Measurements from ENCODE around the gene CACNB3. TPM values are rescaled to one million over a fixed set of nuclear protein-coding genes. Genes with fewer than 3 reads are reported as not detected.
A peak's percentile ranks its signal among the peaks of the same experiment; 100 is the strongest.

CACNB3 gene
- total RNA-seq, 1 donor from 2014 or later, result 24.1 TPM

- ATAC-seq (peak; percentile 56), DNase-seq (ENCODE audit: low spot score) (no peak)
- intact Hi-C loops (cut with DNase I), result no loop called here
These were observed 30.3 kb upstream of the CACNB3 start for GRCh38 chr12:48787791-48788523.

- ATAC-seq, result peak; percentile 31
- intact Hi-C loops (cut with DNase I), result no loop called here
These were observed 29.8 kb upstream of the CACNB3 start for GRCh38 chr12:48788524-48788853.

GRCh38 chr12:48788854-48789775 lies 29.2 kb upstream of the CACNB3 start, which contains the start of gene ADCY6:
TSS of gene ADCY6 (minus strand) at chr12:48789089. CDS start at chr12:48783434, 5,655 bp downstream.
- DNase-seq (ENCODE audit: low spot score) (peak; percentile 90), ATAC-seq (peak; percentile 87)

More at GRCh38 chr12:48788524-48788853, 29.8 kb upstream of the CACNB3 start:
- DNase-seq (ENCODE audit: low spot score), result no peak

GRCh38 chr12:48789858-48790326 lies 28.4 kb upstream of the CACNB3 start:
- DNase-seq (ENCODE audit: low spot score), result no peak
- intact Hi-C loops (cut with DNase I), result no loop called here
- no peak for ATAC-seq

More at GRCh38 chr12:48788854-48789775, 29.2 kb upstream of the CACNB3 start, which contains the start of gene ADCY6:
- intact Hi-C loops (cut with DNase I), result no loop called here

- intact Hi-C loops (cut with DNase I), result no loop called here
- DNase-seq (ENCODE audit: low spot score), result no peak
- ATAC-seq, result no peak
These were observed 24.6 kb upstream of the CACNB3 start for GRCh38 chr12:48793696-48794095.

GRCh38 chr12:48794870-48795269 lies 23.4 kb upstream of the CACNB3 start:
- DNase-seq (ENCODE audit: low spot score), result no peak
- ATAC-seq, result no peak
- intact Hi-C loops (cut with DNase I), result loop anchor here (5.0 kb wide), 1 partner anchor 43 kb away; no protein-coding TSS in a partner anchor

GRCh38 chr12:48795550-48796455 lies 22.5 kb upstream of the CACNB3 start:
- peak; percentile 92 for ATAC-seq
- peak; percentile 83 for DNase-seq (ENCODE audit: low spot score)

GRCh38 chr12:48796976-48797375 lies 21.3 kb upstream of the CACNB3 start:
- DNase-seq (ENCODE audit: low spot score) (no peak), ATAC-seq (no peak)
- intact Hi-C loops (cut with DNase I), result loop anchor here (5.0 kb wide), 1 partner anchor 45 kb away; no protein-coding TSS in a partner anchor

More at GRCh38 chr12:48795550-48796455, 22.5 kb upstream of the CACNB3 start:
- intact Hi-C loops (cut with DNase I), result loop anchor here (5.0 kb wide), 1 partner anchor 44 kb away; no protein-coding TSS in a partner anchor

GRCh38 chr12:48800457-48800856 lies 17.8 kb upstream of the CACNB3 start:
- DNase-seq (ENCODE audit: low spot score), result no peak
- ATAC-seq, result no peak
- intact Hi-C loops (cut with DNase I), result no loop called here

- DNase-seq (ENCODE audit: low spot score) (no peak), ATAC-seq (no peak)
- intact Hi-C loops (cut with DNase I), result no loop called here
These were observed 17.3 kb upstream of the CACNB3 start for GRCh38 chr12:48800971-48801370.

- ATAC-seq, result no peak
- no peak for DNase-seq (ENCODE audit: low spot score)
- intact Hi-C loops (cut with DNase I), result no loop called here
These were observed 14.6 kb upstream of the CACNB3 start for GRCh38 chr12:48803675-48804074.

GRCh38 chr12:48807981-48808380 lies 10.3 kb upstream of the CACNB3 start:
- ATAC-seq, result no peak
- no peak for DNase-seq (ENCODE audit: low spot score)
- intact Hi-C loops (cut with DNase I), result no loop called here

GRCh38 chr12:48810903-48811431 lies 7.3 kb upstream of the CACNB3 start:
- DNase-seq (ENCODE audit: low spot score) (no peak), ATAC-seq (no peak)
- intact Hi-C loops (cut with DNase I), result no loop called here

- intact Hi-C loops (cut with DNase I), result no loop called here
- no peak for ATAC-seq
- no peak for DNase-seq (ENCODE audit: low spot score)
These were observed 6.7 kb upstream of the CACNB3 start for GRCh38 chr12:48811437-48812090.

- intact Hi-C loops (cut with DNase I), result no loop called here
- no peak for ATAC-seq
- DNase-seq (ENCODE audit: low spot score), result no peak
These were observed 5.9 kb upstream of the CACNB3 start for GRCh38 chr12:48812389-48812788.

- peak; percentile 2 for ATAC-seq
- intact Hi-C loops (cut with DNase I), result no loop called here
- DNase-seq (ENCODE audit: low spot score), result peak; percentile 67
These were observed 4.6 kb upstream of the CACNB3 start for GRCh38 chr12:48813465-48814261.
